Cardiac muscle cell (in vitro differentiated cells and primary cell): ENCODE measurements around the gene NKAIN1. TPM values are rescaled to one million over a fixed set of nuclear protein-coding genes. Genes with fewer than 3 reads are reported as not detected.

Experiments
- DNase-seq, 2 donors: peaks; one replicate each; pipeline versions ENCODE4 v3.0.0 to v3.0.0-alpha.2; 2010 to 2017; ENCODE audit warnings: low read depth in 1 of 2, low spot score in 1 of 2
- H3K27ac ChIP-seq: fragments of 200-600 bp; sonication (generic); 2 replicates; pipeline ENCODE4 v1.5.1; 2016
- H3K27me3 ChIP-seq: fragments of 200-600 bp; sonication (generic); 2 replicates; pipeline ENCODE4 v1.6.0; 2016; ENCODE audit warnings: control low read depth
- H3K36me3 ChIP-seq: fragments of 200-600 bp; sonication (generic); 2 replicates; pipeline ENCODE4 v1.5.1; 2016; ENCODE audit warnings: control low read depth
- H3K4me1 ChIP-seq: fragments of 200-600 bp; sonication (generic); 2 replicates; pipeline ENCODE4 v1.8.1; 2017; ENCODE audit warnings: low read depth, mild to moderate bottlenecking, mixed run types
- H3K4me3 ChIP-seq: fragments of 200-600 bp; sonication (generic); 2 replicates; pipeline ENCODE4 v1.5.1; 2016; ENCODE audit warnings: mild to moderate bottlenecking
- H3K9me3 ChIP-seq: fragments of 200-600 bp; sonication (generic); 2 replicates; pipeline ENCODE4 v1.5.1; 2017; ENCODE audit warnings: low read depth, mild to moderate bottlenecking, control low read depth
- polyA plus RNA-seq: library from polyadenylated mRNA; unstranded; fragments of >200 nt; fragmentation: Nextera tagmentation; extraction: Ambion mirVana; gene quantifications from 2 replicates; pipeline ENCODE4 v1.2.1, GENCODE V29; 2016
- total RNA-seq: library from RNA; depleted of rRNA; stranded (reverse); fragments of >200 nt; gene quantifications from 2 replicates; pipeline ENCODE4 v1.2.3, GENCODE V29; 2016
- TF ChIP-seq, protein P1 (sequence below): IDR thresholded peaks from 2 replicates; pipeline ENCODE4 v1.5.1; 2012; ENCODE audit warnings: low read depth, mild to moderate bottlenecking, low read length

The NKAIN1 gene
- total and polyA plus RNA-seq, 2 experiments from 2014 or later = 1.9 to 2.8 TPM

DNA sequence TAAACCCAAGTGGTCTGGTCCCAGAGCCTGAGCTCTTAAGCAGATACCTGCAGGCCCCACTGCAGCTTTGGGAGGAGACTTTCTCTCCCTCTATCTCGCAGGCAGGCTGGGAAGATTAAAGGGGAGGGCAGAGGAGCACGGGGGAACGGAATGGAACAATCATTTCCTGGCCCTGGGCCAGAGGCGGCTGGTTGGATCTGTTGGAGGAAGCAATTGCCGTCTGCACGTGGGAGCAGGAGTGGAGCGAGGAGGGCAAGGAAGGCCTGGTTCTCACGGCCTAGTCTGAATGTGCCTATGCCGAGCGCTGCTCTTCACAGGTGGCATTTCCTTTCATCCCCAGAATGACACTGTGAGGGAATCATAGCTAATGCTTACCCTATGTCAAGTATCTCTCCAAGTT, 23.7 kb downstream of the NKAIN1 start:
- H3K9me3 ChIP-seq = no peaks in the 10 kb centered on the region
- DNase-seq = peak; percentile 74 to 77
- peaks cover 6% of the 10 kb centered on the region for H3K4me1 ChIP-seq
- no peaks in the 10 kb centered on the region for H3K36me3 ChIP-seq
- no peak overlapping the region for H3K4me3 ChIP-seq
- TF ChIP-seq, protein P1, sequence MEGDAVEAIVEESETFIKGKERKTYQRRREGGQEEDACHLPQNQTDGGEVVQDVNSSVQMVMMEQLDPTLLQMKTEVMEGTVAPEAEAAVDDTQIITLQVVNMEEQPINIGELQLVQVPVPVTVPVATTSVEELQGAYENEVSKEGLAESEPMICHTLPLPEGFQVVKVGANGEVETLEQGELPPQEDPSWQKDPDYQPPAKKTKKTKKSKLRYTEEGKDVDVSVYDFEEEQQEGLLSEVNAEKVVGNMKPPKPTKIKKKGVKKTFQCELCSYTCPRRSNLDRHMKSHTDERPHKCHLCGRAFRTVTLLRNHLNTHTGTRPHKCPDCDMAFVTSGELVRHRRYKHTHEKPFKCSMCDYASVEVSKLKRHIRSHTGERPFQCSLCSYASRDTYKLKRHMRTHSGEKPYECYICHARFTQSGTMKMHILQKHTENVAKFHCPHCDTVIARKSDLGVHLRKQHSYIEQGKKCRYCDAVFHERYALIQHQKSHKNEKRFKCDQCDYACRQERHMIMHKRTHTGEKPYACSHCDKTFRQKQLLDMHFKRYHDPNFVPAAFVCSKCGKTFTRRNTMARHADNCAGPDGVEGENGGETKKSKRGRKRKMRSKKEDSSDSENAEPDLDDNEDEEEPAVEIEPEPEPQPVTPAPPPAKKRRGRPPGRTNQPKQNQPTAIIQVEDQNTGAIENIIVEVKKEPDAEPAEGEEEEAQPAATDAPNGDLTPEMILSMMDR = no peak
- no peaks in the 10 kb centered on the region for H3K27me3 ChIP-seq
- no peak overlapping the region for H3K27ac ChIP-seq

DNA sequence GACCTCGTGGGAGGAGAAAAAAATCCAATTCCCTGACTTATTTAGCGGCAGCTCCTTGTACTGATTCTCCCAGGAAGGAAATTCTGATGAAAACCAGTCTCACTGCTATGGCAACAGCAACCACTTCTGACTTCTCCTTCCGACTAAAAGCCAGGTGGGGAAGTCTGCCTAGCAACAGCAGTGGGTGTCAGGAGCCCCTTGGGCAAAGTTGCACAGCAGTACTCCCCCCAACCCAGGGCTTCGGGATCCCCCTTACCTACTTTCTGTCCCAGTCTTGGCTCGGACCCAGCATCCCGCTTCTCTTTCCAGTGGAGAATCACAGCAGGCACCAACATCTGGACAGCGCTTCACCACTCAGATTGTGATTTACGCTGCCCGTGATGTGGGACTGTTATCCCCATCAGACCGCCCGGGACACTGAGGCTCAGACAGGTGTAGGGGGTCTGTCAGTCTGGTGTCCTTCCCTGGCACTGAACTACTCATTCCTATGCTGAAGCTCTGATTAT, 24.6 kb downstream of the NKAIN1 start:
- H3K4me1 ChIP-seq = peaks cover 6% of the 10 kb centered on the region
- no peaks in the 10 kb centered on the region for H3K27me3 ChIP-seq
- TF ChIP-seq, protein P1 = no peak
- H3K36me3 ChIP-seq = no peaks in the 10 kb centered on the region
- no peaks in the 10 kb centered on the region for H3K9me3 ChIP-seq
- H3K4me3 ChIP-seq = no peak overlapping the region
- DNase-seq = peak in 1 of 2 donors; percentile 15
- H3K27ac ChIP-seq = no peak overlapping the region

DNA sequence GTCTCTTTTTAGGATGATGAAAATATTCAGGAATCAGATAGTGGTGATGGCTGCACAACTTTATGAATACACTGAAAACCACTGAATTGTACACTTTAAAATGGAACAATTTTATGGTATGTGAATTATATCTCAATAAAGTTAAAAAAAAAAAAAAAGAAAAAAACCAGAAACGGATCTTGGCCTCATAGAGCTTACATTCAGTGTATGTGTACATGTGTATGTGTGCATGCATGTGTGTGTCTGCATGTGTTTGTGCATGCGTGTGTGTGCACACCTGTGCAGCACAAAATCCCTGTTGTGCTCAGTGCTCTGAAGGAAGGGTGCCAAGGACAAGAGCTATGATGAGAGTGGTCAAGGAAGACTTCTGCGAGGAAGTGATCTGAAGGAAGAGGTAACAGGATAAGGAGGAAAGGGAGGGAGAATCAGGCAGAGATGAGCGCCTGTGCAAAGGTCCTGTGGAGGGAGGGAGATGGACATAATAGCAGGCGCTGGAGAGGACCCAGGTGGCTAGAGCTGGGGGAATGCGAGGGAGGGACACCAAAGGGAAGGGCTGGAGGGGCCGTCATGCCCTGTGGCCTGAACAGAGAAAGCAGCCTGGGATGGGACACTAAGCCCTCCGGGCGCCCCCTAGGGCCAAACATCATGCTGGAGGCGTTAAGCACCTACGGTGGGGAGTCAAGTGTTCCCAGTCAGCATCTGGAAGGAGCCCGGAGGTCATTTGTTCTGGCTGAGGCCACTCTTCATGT, 25.2 kb downstream of the NKAIN1 start:
- no peak overlapping the region for H3K27ac ChIP-seq
- DNase-seq = peak in 1 of 2 donors; percentile 32
- H3K36me3 ChIP-seq = no peaks in the 10 kb centered on the region

DNA sequence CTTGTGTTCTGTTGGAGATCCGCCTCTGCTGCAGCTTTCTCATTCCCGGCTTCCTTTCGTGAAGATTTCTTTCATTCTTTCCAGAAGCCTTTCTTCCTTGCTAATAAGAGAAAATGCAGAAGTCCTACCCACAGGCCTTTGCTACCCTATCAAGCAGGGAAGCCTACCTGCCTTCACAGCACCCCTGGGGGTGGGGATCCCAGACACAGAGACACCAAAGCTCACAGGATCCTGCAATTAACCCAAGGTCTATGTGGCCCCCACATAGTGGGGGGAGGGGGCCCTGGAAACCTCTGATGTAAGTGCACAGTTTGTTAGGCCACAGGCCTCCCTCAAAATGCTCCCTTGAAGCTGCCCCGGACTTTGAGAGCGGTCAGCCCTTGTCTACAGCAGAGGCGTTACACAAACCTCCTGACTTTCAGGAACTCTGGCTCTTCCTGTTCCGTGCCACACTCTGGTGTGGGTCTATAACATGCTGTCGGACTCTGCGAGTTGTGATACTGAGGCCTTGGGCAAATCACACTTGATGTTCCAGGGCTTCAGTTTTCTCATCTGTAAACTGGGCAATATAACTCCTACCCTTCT, 31.2 kb downstream of the NKAIN1 start:
- Histone ChIP-seq H3K4me1 (no peaks in the 10 kb centered on the region), H3K27me3 (no peaks in the 10 kb centered on the region), H3K4me3 (no peak overlapping the region), H3K9me3 (no peaks in the 10 kb centered on the region), H3K36me3 (no peaks in the 10 kb centered on the region), H3K27ac (no peak overlapping the region)
- DNase-seq = no peak
- TF ChIP-seq, protein P1 = no peak

More for the DNA sequence above, 25.2 kb downstream of the NKAIN1 start:
- H3K4me1 ChIP-seq = peaks cover 6% of the 10 kb centered on the region
- H3K27me3 ChIP-seq = no peaks in the 10 kb centered on the region
- no peaks in the 10 kb centered on the region for H3K9me3 ChIP-seq
- H3K4me3 ChIP-seq = no peak overlapping the region
- TF ChIP-seq, protein P1 = no peak

DNA sequence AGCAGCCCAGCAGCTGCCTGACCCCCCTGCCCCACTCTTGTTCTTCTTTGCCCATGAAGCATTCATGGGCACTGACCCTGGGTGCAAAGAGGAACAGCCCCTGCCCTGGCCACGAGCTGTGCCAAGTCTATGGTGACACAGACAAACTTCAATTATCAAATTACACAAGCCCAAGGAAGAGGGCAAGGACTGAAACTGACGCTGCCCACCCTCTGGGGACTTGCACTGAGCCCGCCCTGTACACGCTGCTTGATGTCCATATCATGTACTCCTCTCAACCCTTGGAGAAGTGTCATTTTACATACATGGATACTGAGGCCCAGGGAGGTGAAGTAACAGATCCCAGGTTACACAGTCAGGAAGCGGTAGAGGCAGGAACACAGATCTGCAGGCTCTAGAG, 32.1 kb downstream of the NKAIN1 start:
- no peak overlapping the region for H3K4me3 ChIP-seq
- no peaks in the 10 kb centered on the region for H3K36me3 ChIP-seq
- H3K4me1 ChIP-seq = no peaks in the 10 kb centered on the region
- no peak for DNase-seq
- TF ChIP-seq, protein P1 = no peak
- no peak overlapping the region for H3K27ac ChIP-seq
- no peaks in the 10 kb centered on the region for H3K9me3 ChIP-seq
- no peaks in the 10 kb centered on the region for H3K27me3 ChIP-seq
